Stimulated activated effector memory CD8-positive, alpha-beta T cell treated with anti-CD3 and anti-CD28 coated beads, Interleukin-12 subunit alpha, Interleukin-12 subunit beta, amount 100 ng/mL, for 72 hours (primary cell): ENCODE results near the gene GALNTL6.
"Not testable (repeated sequence)": the region's sequence is repeated elsewhere in the genome, so short reads cannot be mapped to it uniquely, and the experiment has no call there.

ENCODE experiments used
- ATAC-seq: fragments of 150-1000 bp; cut with Tn5 transposase; 2 replicates; pipeline ENCODE4 v1.10.0; 2021
- DNase-seq, 2 donors: peaks; one replicate each; pipeline ENCODE4 v3.0.0; 2021 to 2022; ENCODE audit warnings: low spot score in 2 of 2
- H3K27ac Mint-ChIP-seq: one replicate; pipeline ENCODE4 v1.8.0; 2022; ENCODE audit warnings: mild to moderate bottlenecking, mixed read lengths
- H3K36me3 Mint-ChIP-seq: one replicate; pipeline ENCODE4 v1.8.0; 2022; ENCODE audit warnings: mild to moderate bottlenecking, mixed read lengths
- H3K4me1 Mint-ChIP-seq: one replicate; pipeline ENCODE4 v1.8.0; 2022; ENCODE audit warnings: mixed read lengths
- H3K4me3 Mint-ChIP-seq: one replicate; pipeline ENCODE4 v1.8.0; 2022; ENCODE audit warnings: mild to moderate bottlenecking, mixed read lengths
- H3K9me3 Mint-ChIP-seq: one replicate; pipeline ENCODE4 v1.8.0; 2022; ENCODE audit warnings: mixed read lengths

Gene GALNTL6

GRCh38 chr4:172895699-172896098 is 1082.5 kb downstream of the GALNTL6 start:
- no peak overlapping the region for H3K27ac Mint-ChIP-seq
- peaks cover 7% of the 10 kb centered on the region for H3K9me3 Mint-ChIP-seq
- DNase-seq (no peak), ATAC-seq (no peak)
- H3K4me1 Mint-ChIP-seq = no peaks in the 10 kb centered on the region
- no peaks in the 10 kb centered on the region for H3K36me3 Mint-ChIP-seq
- no peak overlapping the region for H3K4me3 Mint-ChIP-seq

- no peak for DNase-seq
- Mint-ChIP-seq H3K4me1 (no peaks in the 10 kb centered on the region), H3K36me3 (no peaks in the 10 kb centered on the region), H3K9me3 (peaks cover 7% of the 10 kb centered on the region), H3K27ac (no peak overlapping the region), H3K4me3 (no peak overlapping the region)
- ATAC-seq = no peak
Measured at GRCh38 chr4:172897046-172897445, 1083.8 kb downstream of the GALNTL6 start.

GRCh38 chr4:172898715-172899114 is 1085.5 kb downstream of the GALNTL6 start:
- Mint-ChIP-seq H3K4me3 (no peak overlapping the region), H3K9me3 (peaks cover 7% of the 10 kb centered on the region), H3K36me3 (no peaks in the 10 kb centered on the region), H3K4me1 (no peaks in the 10 kb centered on the region), H3K27ac (no peak overlapping the region)
- no peak for DNase-seq
- no peak for ATAC-seq

- peaks cover 7% of the 10 kb centered on the region for H3K9me3 Mint-ChIP-seq
- no peak for ATAC-seq
Measured at GRCh38 chr4:172899861-172900260, 1086.7 kb downstream of the GALNTL6 start.

GRCh38 chr4:172900900-172901299 is 1087.7 kb downstream of the GALNTL6 start:
- Mint-ChIP-seq H3K4me3 (no peak overlapping the region), H3K27ac (no peak overlapping the region), H3K36me3 (no peaks in the 10 kb centered on the region), H3K4me1 (no peaks in the 10 kb centered on the region), H3K9me3 (peaks cover 2% of the 10 kb centered on the region)
- ATAC-seq (no peak), DNase-seq (no peak)

More at GRCh38 chr4:172899861-172900260, 1086.7 kb downstream of the GALNTL6 start:
- DNase-seq = no peak
- no peak overlapping the region for H3K4me3 Mint-ChIP-seq
- no peak overlapping the region for H3K27ac Mint-ChIP-seq
- H3K36me3 Mint-ChIP-seq = no peaks in the 10 kb centered on the region
- no peaks in the 10 kb centered on the region for H3K4me1 Mint-ChIP-seq

GRCh38 chr4:172912468-172912867 is 1099.3 kb downstream of the GALNTL6 start:
- not testable (repeated sequence) for H3K36me3 Mint-ChIP-seq, ATAC-seq, DNase-seq, H3K4me1 Mint-ChIP-seq, H3K27ac Mint-ChIP-seq, H3K4me3 Mint-ChIP-seq, H3K9me3 Mint-ChIP-seq

- not testable (repeated sequence) for ATAC-seq, H3K36me3 Mint-ChIP-seq, H3K27ac Mint-ChIP-seq, DNase-seq, H3K9me3 Mint-ChIP-seq, H3K4me1 Mint-ChIP-seq, H3K4me3 Mint-ChIP-seq
Measured at GRCh38 chr4:172917403-172917802, 1104.2 kb downstream of the GALNTL6 start.

- Mint-ChIP-seq H3K4me1 (no peaks in the 10 kb centered on the region), H3K36me3 (no peaks in the 10 kb centered on the region), H3K27ac (no peak overlapping the region), H3K9me3 (peaks cover 5% of the 10 kb centered on the region), H3K4me3 (no peak overlapping the region)
- DNase-seq (no peak), ATAC-seq (no peak)
Measured at GRCh38 chr4:172919269-172919668, 1106.1 kb downstream of the GALNTL6 start.

- H3K9me3 Mint-ChIP-seq = peaks cover 2% of the 10 kb centered on the region
- no peaks in the 10 kb centered on the region for H3K36me3 Mint-ChIP-seq
- no peak for ATAC-seq
- no peaks in the 10 kb centered on the region for H3K4me1 Mint-ChIP-seq
- H3K4me3 Mint-ChIP-seq = no peak overlapping the region
- no peak for DNase-seq
- H3K27ac Mint-ChIP-seq = no peak overlapping the region
Measured at GRCh38 chr4:172927096-172927814, 1114.1 kb downstream of the GALNTL6 start.

- H3K27ac Mint-ChIP-seq = no peak overlapping the region
- H3K4me3 Mint-ChIP-seq = no peak overlapping the region
- DNase-seq (no peak), ATAC-seq (no peak)
- H3K9me3 Mint-ChIP-seq = peaks cover 2% of the 10 kb centered on the region
- H3K36me3 Mint-ChIP-seq = no peaks in the 10 kb centered on the region
- H3K4me1 Mint-ChIP-seq = no peaks in the 10 kb centered on the region
Measured at GRCh38 chr4:172928347-172928746, 1115.1 kb downstream of the GALNTL6 start.

GRCh38 chr4:172938072-172938829 is 1125.0 kb downstream of the GALNTL6 start:
- no peak for DNase-seq
- Mint-ChIP-seq H3K9me3 (peaks cover 2% of the 10 kb centered on the region), H3K36me3 (no peaks in the 10 kb centered on the region), H3K27ac (no peak overlapping the region), H3K4me3 (no peak overlapping the region), H3K4me1 (no peaks in the 10 kb centered on the region)
- no peak for ATAC-seq

- ATAC-seq = no peak
- Mint-ChIP-seq H3K36me3 (no peaks in the 10 kb centered on the region), H3K4me1 (no peaks in the 10 kb centered on the region), H3K4me3 (no peak overlapping the region), H3K27ac (no peak overlapping the region), H3K9me3 (peaks cover 2% of the 10 kb centered on the region)
- DNase-seq = no peak
Measured at GRCh38 chr4:172938870-172939269, 1125.7 kb downstream of the GALNTL6 start.

GRCh38 chr4:172942840-172943239 is 1129.6 kb downstream of the GALNTL6 start:
- Mint-ChIP-seq H3K36me3 (no peaks in the 10 kb centered on the region), H3K4me3 (no peak overlapping the region), H3K4me1 (no peaks in the 10 kb centered on the region), H3K9me3 (peaks cover 2% of the 10 kb centered on the region), H3K27ac (no peak overlapping the region)
- DNase-seq (no peak), ATAC-seq (no peak)

- H3K4me3 Mint-ChIP-seq = no peak overlapping the region
- H3K36me3 Mint-ChIP-seq = no peaks in the 10 kb centered on the region
- H3K9me3 Mint-ChIP-seq = peaks cover 2% of the 10 kb centered on the region
- ATAC-seq (no peak), DNase-seq (no peak)
- H3K27ac Mint-ChIP-seq = no peak overlapping the region
- H3K4me1 Mint-ChIP-seq = no peaks in the 10 kb centered on the region
Measured at GRCh38 chr4:172945611-172946010, 1132.4 kb downstream of the GALNTL6 start.

- Mint-ChIP-seq H3K4me3 (no peak overlapping the region), H3K4me1 (no peaks in the 10 kb centered on the region), H3K27ac (no peak overlapping the region), H3K36me3 (no peaks in the 10 kb centered on the region), H3K9me3 (no peaks in the 10 kb centered on the region)
- DNase-seq (no peak), ATAC-seq (no peak)
Measured at GRCh38 chr4:172946503-172946902, 1133.3 kb downstream of the GALNTL6 start.

- H3K4me3 Mint-ChIP-seq = no peak overlapping the region
- ATAC-seq = no peak
- H3K4me1 Mint-ChIP-seq = no peaks in the 10 kb centered on the region
- H3K9me3 Mint-ChIP-seq = no peaks in the 10 kb centered on the region
- no peak overlapping the region for H3K27ac Mint-ChIP-seq
- no peak for DNase-seq
- H3K36me3 Mint-ChIP-seq = no peaks in the 10 kb centered on the region
Measured at GRCh38 chr4:172947594-172947993, 1134.4 kb downstream of the GALNTL6 start.
